Endothelial cell of umbilical vein (primary cell): Measurements from ENCODE around the gene PNPLA1. TPM values are rescaled to one million over a fixed set of nuclear protein-coding genes. Genes with fewer than 3 reads are reported as not detected.

Source experiments
- BruUV-seq: library from RNA; stranded (reverse); fragments of 400-500 nt; replicated peaks from 2 replicates; lab custom pipeline; 2021; lab: Mats Ljungman, UMichigan
- CTCF ChIA-PET: fragments of 300-600, 350-600 bp; sonication (Branson Sonifier 250); formaldehyde crosslinking; loops from one replicate; lab custom pipeline; 2021; ENCODE audit warnings: antibody characterized with exemption, inconsistent platforms; lab: Charles Lee
- POLR2A ChIA-PET: fragments of 300-600, 350-600 bp; sonication (Branson Sonifier 250); formaldehyde crosslinking; loops from one replicate; lab custom pipeline; 2021; ENCODE audit warnings: antibody characterized with exemption, inconsistent platforms; lab: Charles Lee
- DNase-seq: peaks from one replicate; pipeline ENCODE4 v3.0.0-alpha.2; 2011; ENCODE audit warnings: low read depth, low spot score
- FAIRE-seq: peaks from 2 replicates; lab custom pipeline; 2011; peaks lifted over from hg19 to GRCh38; lab: Jason Lieb, UNC
- H2AFZ ChIP-seq: 2 replicates; pipeline ENCODE4 v1.6.0; 2012; ENCODE audit warnings: low read depth, low read length, control low read depth, inconsistent platforms
- H3K27ac ChIP-seq: 2 replicates; pipeline ENCODE4 v1.5.1; 2011; ENCODE audit warnings: low read depth, mild to moderate bottlenecking, control low read depth, low read length, moderate library complexity; ENCODE audit not compliant: insufficient read depth
- H3K27me3 ChIP-seq, 2 experiments: 2 replicates each; pipeline versions ENCODE4 v1.6.0 to v1.6.1; 2011; ENCODE audit warnings: low read length in 2 of 2, mixed read lengths in 1 of 2; ENCODE audit not compliant: control insufficient read depth in 2 of 2, insufficient read depth in 2 of 2
- H3K36me3 ChIP-seq, 2 experiments: 2 replicates in 1 of 2; 3 replicates in 1 of 2; pipeline ENCODE4 v1.5.1; 2011; ENCODE audit warnings: low read length in 2 of 2, mild to moderate bottlenecking in 1 of 2, moderate library complexity in 1 of 2; ENCODE audit not compliant: control insufficient read depth in 2 of 2, insufficient read depth in 2 of 2; ENCODE audit errors: extremely low read depth in 1 of 2
- H3K4me1 ChIP-seq: 3 replicates; pipeline ENCODE4 v1.5.1; 2011; ENCODE audit warnings: mild to moderate bottlenecking, low read length; ENCODE audit not compliant: control insufficient read depth, insufficient read depth; ENCODE audit errors: extremely low read depth
- H3K4me2 ChIP-seq: 2 replicates; pipeline ENCODE4 v1.6.1; 2011; ENCODE audit warnings: low read length, control low read depth, mixed read lengths; ENCODE audit not compliant: insufficient read depth
- H3K4me3 ChIP-seq, 3 experiments: fragments of 200-600 bp in 1 of 3; sonication (generic), shearing (Covaris generic) in 1 of 3; replicated peaks in 1 of 3; 2 replicates each; pipeline ENCODE4 v1.5.1; 2011 to 2016; ENCODE audit warnings: control low read depth in 3 of 3, low read length in 3 of 3, mild to moderate bottlenecking in 2 of 3, inconsistent platforms in 1 of 3, low read depth in 1 of 3, moderate library complexity in 1 of 3; ENCODE audit not compliant: insufficient read depth in 1 of 3
- H3K79me2 ChIP-seq: 2 replicates; pipeline ENCODE4 v1.6.0; 2012; ENCODE audit warnings: low read length, inconsistent platforms; ENCODE audit not compliant: control insufficient read depth, insufficient read depth
- H3K9ac ChIP-seq: replicated peaks from 2 replicates; pipeline ENCODE3; 2011; ENCODE audit warnings: low read length, control low read depth; ENCODE audit not compliant: insufficient read depth; ENCODE audit errors: extremely low read depth
- H3K9me1 ChIP-seq: replicated peaks from 3 replicates; pipeline ENCODE4 v1.6.0; 2011; ENCODE audit warnings: mild to moderate bottlenecking, low read length; ENCODE audit not compliant: control insufficient read depth, insufficient read depth; ENCODE audit errors: extremely low read depth
- H3K9me3 ChIP-seq: replicated peaks from 2 replicates; pipeline ENCODE4 v1.5.1; 2012; ENCODE audit warnings: low read length, inconsistent platforms; ENCODE audit not compliant: control insufficient read depth, insufficient read depth
- H4K20me1 ChIP-seq: replicated peaks from 2 replicates; pipeline ENCODE3; 2011; ENCODE audit warnings: mild to moderate bottlenecking, low read length; ENCODE audit not compliant: control insufficient read depth, insufficient read depth; ENCODE audit errors: extremely low read depth
- EZH2 ChIP-seq: IDR thresholded peaks from 2 replicates; pipeline ENCODE4 v1.6.1; 2012; ENCODE audit warnings: borderline replicate concordance, low read depth, mild to moderate bottlenecking, moderate library complexity, low read length, inconsistent platforms; ENCODE audit not compliant: severe bottlenecking
- GATA2 ChIP-seq: IDR thresholded peaks from 2 replicates; pipeline ENCODE4 v1.7.0; 2011; ENCODE audit warnings: low read depth, mild to moderate bottlenecking, moderate library complexity, mixed read lengths, low read length; ENCODE audit not compliant: insufficient read length, insufficient read depth
- JUN ChIP-seq: IDR thresholded peaks from 2 replicates; pipeline ENCODE4 v1.6.1; 2011; ENCODE audit warnings: borderline replicate concordance, low read depth; ENCODE audit not compliant: insufficient read length, insufficient read depth
- MAX ChIP-seq: IDR thresholded peaks from 2 replicates; pipeline ENCODE4 v1.6.1; 2011; ENCODE audit not compliant: insufficient read depth, insufficient read length
- MYC ChIP-seq: IDR thresholded peaks from one replicate; pipeline ENCODE4 v1.6.1; 2011; ENCODE audit warnings: mild to moderate bottlenecking, low read depth, low read length
- POLR2A ChIP-seq: IDR thresholded peaks from 2 replicates; pipeline ENCODE4 v1.6.1; 2012; ENCODE audit warnings: low read depth, mild to moderate bottlenecking, control low read depth, low read length
- dilution Hi-C: fragments of 300-500 bp; cut with MboI; formaldehyde crosslinking; loops from one replicate; pipeline ENCODE4 v1.15.0; 2019; ENCODE audit warnings: low sequenced_read_pairs; ENCODE audit not compliant: extremely low pct_ligation_motif_present
- intact Hi-C: fragments of 100-400 bp; cut with micrococcal nuclease; formaldehyde crosslinking; loops from one replicate; pipeline ENCODE4 v1.10.0; 2022
- polyA plus RNA-seq, 4 experiments: library from polyadenylated mRNA; depleted of rRNA in 3 of 4; stranded (reverse) in 3 of 4; unstranded in 1 of 4; fragments of >200 nt; gene quantifications; 2 replicates each; pipeline versions ENCODE4 v1.2.1 to v1.2.3, GENCODE V29; 2011 to 2012; ENCODE audit warnings: missing spikeins in 1 of 4
- total RNA-seq: library from RNA; stranded (reverse); gene quantifications from 2 replicates; pipeline ENCODE4 v1.2.3, GENCODE V29; 2021
- TF ChIP-seq, protein P1 (sequence below), 2 donors: IDR thresholded peaks; 1 replicate in 1 of 2; 2 replicates in 1 of 2; pipeline ENCODE4 v1.5.1; 2011; ENCODE audit warnings: low read length in 2 of 2, mild to moderate bottlenecking in 2 of 2, moderate library complexity in 2 of 2, control low read depth in 1 of 2, inconsistent platforms in 1 of 2, low read depth in 1 of 2; ENCODE audit not compliant: insufficient read depth in 1 of 2; ENCODE audit errors: extremely low read depth in 1 of 2

PNPLA1 gene
- total and polyA plus RNA-seq, 2 donors (not counting 3 experiments of a cell fraction or from before 2014, with no cell fraction given): not detected

DNA sequence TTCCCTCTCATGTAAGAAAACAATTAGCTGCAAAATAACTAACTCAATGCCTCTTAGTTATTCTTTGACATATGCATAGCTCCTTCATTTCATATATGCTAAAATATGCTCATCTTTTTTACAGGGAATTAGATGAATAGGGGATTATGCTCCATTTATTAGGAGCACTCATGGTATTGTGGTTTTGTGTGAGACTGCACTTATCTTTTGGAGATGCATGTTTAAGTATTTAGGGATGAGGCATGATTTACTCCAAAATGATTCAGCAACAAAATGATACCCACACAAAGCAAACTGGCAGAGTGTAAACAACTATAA, 58.0 kb downstream of the PNPLA1 start:
- Histone ChIP-seq H3K9me3 (no peaks in the 10 kb centered on the region), H4K20me1 (no peaks in the 10 kb centered on the region), H3K36me3 (no peaks in the 10 kb centered on the region), H3K4me3 (no peak overlapping the region), H2AFZ (no peak overlapping the region), H3K9ac (no peak overlapping the region), H3K27ac (no peak overlapping the region), H3K27me3 (peaks cover 34 to 38% of the 10 kb centered on the region in 2 experiments), H3K4me2 (no peak overlapping the region), H3K79me2 (no peaks in the 10 kb centered on the region), H3K9me1 (no peaks in the 10 kb centered on the region), H3K4me1 (no peaks in the 10 kb centered on the region)
- POLR2A ChIA-PET: no interaction called here
- DNase-seq: no peak
- no peak for FAIRE-seq
- CTCF ChIA-PET: interaction anchor here (0.7 to 3.9 kb wide), 3 partner anchors 13 to 19 kb away, joined by 3 to 21 read pairs (median 4); no protein-coding TSS in a partner anchor
- dilution Hi-C loops: no loop called here
- no TSS peak for BruUV-seq
- TF ChIP-seq, protein P1, sequence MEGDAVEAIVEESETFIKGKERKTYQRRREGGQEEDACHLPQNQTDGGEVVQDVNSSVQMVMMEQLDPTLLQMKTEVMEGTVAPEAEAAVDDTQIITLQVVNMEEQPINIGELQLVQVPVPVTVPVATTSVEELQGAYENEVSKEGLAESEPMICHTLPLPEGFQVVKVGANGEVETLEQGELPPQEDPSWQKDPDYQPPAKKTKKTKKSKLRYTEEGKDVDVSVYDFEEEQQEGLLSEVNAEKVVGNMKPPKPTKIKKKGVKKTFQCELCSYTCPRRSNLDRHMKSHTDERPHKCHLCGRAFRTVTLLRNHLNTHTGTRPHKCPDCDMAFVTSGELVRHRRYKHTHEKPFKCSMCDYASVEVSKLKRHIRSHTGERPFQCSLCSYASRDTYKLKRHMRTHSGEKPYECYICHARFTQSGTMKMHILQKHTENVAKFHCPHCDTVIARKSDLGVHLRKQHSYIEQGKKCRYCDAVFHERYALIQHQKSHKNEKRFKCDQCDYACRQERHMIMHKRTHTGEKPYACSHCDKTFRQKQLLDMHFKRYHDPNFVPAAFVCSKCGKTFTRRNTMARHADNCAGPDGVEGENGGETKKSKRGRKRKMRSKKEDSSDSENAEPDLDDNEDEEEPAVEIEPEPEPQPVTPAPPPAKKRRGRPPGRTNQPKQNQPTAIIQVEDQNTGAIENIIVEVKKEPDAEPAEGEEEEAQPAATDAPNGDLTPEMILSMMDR (IDR thresholded peaks at IDR 0.05; ENCODE audit: extremely low read depth in 1 of 2, insufficient read depth in 1 of 2, low read depth in 1 of 2, low read length in 2 of 2): no peak
- TF ChIP-seq JUN: no peak
- no peak for TF ChIP-seq MAX
- TF ChIP-seq POLR2A: no peak
- intact Hi-C loops: no loop called here

DNA sequence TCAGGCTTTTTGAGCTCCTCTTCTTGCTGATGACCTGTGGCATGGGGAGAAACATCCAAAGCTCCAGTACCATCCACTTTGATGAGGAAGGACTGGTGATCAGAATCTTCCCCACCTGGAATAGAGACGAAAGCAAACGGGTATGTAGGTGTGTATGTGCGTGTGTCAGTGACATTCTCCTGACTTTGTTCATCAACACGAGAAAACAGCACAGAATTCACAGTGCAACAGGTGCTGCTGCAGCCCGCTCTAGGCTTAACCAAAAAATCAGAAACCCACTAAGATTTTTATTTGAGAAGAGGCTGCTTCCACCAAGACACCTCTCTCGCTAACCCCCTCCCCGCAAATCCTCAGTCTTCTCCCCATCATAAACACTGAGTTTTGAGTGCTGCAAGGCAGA, 58.7 kb downstream of the PNPLA1 start:
- CTCF ChIA-PET: interaction anchor here (1.4 to 3.9 kb wide), 3 partner anchors 12 to 32 kb away, joined by 3 to 21 read pairs (median 21); no protein-coding TSS in a partner anchor
- POLR2A ChIA-PET: no interaction called here
- H3K79me2 ChIP-seq: no peaks in the 10 kb centered on the region
- TF ChIP-seq JUN: no peak
- no peak for TF ChIP-seq MAX
- no peak for TF ChIP-seq MYC
- TF ChIP-seq, protein P1 (IDR thresholded peaks at IDR 0.05; ENCODE audit: extremely low read depth in 1 of 2, insufficient read depth in 1 of 2, low read depth in 1 of 2, low read length in 2 of 2): no peak
- no peak for TF ChIP-seq GATA2
- TF ChIP-seq EZH2: no peak
- H4K20me1 ChIP-seq: no peaks in the 10 kb centered on the region
- no peak overlapping the region for H3K9ac ChIP-seq
- intact Hi-C loops: no loop called here
- no peaks in the 10 kb centered on the region for H3K4me1 ChIP-seq
- dilution Hi-C loops: no loop called here
- peaks cover 42 to 43% of the 10 kb centered on the region in 2 experiments for H3K27me3 ChIP-seq
- no peaks in the 10 kb centered on the region for H3K9me3 ChIP-seq
- DNase-seq (no peak), FAIRE-seq (no peak)
- no TSS peak for BruUV-seq
- no peaks in the 10 kb centered on the region for H3K36me3 ChIP-seq
- H3K9me1 ChIP-seq: no peaks in the 10 kb centered on the region
- H2AFZ ChIP-seq: no peak overlapping the region
- no peak overlapping the region for H3K4me3 ChIP-seq
- no peak overlapping the region for H3K27ac ChIP-seq
- no peak overlapping the region for H3K4me2 ChIP-seq
